GM18502 (cell line): ENCODE data around the gene ALPI.

ENCODE experiments used
- ATAC-seq: cut with Tn5 transposase; IDR thresholded peaks from one replicate; pipeline ENCODE4 v1.9.1; 2021; ENCODE audit warnings: mild to moderate bottlenecking; ENCODE audit not compliant: unreplicated experiment, poor library complexity

The ALPI gene

DNA sequence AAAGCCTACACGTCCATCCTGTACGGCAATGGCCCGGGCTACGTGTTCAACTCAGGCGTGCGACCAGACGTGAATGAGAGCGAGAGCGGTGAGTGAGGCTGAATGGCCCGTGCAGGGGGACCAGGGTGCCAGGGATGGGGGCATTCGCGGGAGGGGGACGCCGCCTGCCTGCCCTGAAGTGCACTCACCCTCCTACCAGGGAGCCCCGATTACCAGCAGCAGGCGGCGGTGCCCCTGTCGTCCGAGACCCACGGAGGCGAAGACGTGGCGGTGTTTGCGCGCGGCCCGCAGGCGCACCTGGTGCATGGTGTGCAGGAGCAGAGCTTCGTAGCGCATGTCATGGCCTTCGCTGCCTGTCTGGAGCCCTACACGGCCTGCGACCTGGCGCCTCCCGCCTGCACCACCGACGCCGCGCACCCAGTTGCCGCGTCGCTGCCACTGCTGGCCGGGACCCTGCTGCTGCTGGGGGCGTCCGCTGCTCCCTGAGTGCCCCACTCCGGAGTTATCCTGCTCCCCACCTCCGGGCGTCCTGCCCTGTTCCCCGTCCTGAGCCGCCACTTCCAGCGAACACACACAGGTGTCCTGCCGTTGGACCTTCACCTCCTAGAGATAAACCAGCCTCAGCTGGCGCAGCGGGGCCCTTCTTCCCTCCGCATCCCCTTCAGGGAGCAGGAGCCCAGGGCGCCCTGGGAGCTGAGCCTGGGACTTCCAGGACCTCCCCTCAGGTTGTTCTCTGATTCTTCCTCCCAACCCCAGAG lies 2.9 kb downstream of the ALPI start:
- ATAC-seq = no peak

DNA sequence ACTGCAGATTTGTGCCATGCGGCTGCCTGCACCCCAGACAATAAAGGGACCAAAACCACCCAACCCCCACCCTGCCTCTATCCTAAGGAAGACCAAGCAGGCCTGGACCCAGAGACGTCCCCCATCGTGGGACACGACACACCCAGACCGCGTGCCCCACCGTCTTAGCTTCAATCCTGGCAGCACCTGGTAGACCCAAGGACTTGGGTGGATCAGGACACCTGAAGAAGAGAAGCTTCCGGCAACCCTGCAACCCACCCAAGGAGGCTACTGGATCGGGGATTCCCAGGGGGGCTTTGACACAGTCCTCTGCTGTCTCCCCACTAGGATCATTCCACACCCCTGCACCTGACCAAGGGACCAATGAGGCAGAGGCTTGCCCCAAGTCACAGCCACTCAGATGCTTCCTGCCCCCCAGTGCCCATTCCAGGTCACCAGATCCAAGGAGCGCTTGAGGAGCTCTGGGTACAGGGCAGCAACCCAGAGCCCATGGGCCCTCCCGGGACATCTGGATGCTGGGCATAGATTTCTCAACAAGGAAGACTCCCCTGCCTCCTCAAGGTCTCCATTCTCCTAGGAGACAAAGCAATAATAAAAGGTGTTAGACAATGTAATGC lies 3.6 kb downstream of the ALPI start:
- ATAC-seq = no peak

DNA sequence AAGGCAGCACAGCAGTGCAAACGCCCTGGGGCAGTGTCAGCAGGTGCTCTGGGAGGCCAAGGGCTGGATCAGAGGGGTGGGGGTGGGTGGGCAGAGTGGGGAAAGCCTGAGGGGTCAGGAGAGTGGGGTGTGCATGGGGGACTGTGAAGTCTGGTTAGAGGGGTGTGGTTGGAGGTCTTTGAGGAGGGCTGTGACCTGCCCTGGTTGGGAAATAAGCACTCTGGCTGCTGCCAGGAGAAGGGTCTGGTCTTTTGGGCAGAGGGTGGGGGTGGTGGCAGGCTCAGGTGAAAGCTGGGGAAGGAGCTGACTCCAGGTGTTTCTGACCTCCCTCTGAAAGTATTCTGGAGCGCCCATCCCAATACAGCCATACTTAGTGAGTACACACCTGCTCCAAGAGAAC lies 4.2 kb downstream of the ALPI start:
- ATAC-seq = no peak

DNA sequence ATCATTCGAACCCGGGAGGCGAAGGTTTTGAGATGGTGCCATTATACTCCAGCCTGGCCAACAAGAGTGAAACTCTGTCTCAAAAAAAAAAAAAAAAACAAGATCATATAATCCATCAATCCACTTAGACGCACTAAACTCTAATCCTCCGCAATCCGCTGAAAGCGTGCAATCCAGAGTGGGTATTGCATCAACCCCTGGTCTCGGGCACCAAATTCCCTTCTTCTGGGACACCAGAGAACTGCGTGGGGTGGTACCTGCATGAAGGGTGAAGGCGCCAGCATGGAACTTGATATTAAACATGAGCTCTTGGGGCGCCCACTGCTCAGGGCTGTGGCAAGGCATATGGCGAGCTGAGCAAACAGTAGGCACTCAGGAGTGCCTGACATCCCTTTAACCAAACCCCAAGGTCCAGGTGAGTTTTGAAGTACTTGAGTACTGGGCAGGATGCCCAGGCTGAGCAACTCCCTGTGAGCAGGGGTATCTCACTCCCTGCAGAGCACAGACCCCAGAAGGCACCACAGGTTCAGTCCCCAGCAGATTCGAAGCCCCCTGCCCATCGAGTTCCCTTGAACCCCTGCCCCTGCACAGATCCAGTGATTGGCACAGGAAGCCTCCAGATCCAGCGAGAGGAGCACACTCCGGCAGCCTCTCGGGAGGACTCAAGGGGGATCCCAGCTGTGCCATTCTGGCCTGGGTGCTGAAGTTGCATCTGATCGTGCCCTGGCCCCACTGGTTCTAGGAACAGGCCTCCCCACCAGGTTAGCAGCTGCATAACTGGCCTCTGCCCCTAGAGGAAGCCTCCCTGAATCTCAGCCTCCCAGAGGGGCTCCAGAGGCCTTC lies 8.0 kb downstream of the ALPI start:
- no peak for ATAC-seq

DNA sequence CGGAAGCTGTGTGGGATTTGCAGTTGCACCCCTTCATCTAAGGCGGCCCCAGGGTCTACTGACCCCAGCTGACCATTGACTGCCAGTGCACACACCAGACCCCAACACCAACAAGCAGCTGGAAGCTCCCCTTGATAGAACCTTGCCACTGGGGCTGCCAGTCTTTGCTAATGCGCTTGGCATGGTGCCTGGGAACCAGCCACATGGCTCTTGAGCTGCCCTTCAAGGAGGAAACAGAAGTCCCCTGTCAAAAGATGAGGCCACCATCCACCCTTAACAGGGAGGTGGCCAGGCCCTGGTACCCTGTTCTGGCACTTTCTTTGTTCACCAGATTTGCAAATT lies 8.6 kb downstream of the ALPI start:
- ATAC-seq = no peak

DNA sequence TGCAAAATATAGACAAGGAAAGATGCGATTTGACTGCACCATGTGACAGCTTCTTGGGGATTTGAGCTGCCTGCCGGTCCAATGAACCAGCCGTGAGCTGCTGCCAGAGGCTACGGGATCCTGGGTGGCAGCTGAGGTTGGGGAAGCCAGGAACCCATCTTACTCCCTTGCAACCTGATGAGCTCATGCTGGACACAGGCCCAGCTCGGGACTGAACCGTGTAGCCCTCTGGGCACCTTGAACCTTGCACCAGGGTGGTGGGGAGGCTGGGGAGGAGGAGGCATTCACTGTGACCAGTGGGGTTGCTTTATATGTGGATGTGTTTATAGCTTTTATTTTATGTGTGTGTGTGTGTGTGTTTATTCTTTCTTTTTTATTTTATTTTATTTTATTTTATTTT lies 9.1 kb downstream of the ALPI start:
- no peak for ATAC-seq

DNA sequence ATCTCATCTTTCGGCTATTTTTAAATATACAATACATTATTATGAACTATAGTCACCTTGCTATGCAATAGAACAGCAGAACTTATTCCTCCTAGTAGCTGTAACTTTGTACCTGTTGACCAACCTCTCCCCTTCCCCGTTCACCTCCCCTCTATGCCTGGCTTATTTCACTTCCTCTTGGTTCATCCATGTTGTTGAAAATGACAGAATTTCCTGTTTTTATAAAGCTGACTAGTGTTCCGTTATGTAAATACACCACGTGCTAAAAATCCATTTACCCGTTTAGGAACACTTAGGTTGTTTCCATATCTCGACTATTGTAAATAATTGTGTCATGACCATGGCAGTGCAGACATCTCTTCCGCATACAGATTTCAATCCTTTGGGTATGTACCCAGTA lies 10.3 kb downstream of the ALPI start:
- ATAC-seq = no peak

DNA sequence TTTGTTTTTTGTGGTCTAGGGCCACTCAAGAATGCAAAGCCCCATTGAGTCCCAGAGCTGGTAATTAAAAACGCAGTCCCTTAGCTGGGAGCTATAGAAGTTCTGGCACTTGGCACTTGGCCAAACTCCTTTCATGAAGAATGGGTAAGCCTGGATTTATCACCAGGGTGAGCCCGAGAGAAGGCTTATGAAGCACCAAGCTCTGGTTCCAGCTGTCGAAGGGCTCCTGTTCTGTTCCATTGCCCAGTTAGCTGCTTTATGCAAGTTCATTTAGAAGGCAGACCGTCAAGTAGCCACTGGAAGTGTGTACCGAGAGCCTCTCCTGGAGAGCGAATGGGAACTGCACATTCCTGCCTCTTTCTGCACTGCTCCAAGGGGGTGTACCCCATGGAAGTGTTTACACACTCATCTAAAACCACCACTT lies 17.5 kb downstream of the ALPI start:
- ATAC-seq = no peak

DNA sequence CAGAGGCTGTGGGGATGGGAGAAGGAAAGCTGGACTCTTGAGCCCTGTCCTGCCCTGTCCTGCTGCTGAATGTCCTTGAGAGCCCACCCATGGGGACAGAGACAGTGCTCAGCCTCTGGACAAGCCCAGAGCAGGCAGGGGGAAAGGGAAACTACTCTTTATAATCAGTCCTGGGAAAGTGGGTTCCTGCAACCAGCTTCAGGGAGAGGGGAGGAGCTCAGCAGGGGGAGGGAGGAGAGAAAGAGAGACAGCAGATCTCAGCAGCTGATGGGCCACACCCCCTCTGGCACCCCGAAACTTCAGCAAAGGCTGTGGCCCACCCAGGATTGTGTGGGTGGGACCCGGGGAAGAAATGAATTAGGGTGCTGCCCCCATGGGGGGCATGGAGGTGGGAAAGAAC lies 20.1 kb downstream of the ALPI start:
- no peak for ATAC-seq

DNA sequence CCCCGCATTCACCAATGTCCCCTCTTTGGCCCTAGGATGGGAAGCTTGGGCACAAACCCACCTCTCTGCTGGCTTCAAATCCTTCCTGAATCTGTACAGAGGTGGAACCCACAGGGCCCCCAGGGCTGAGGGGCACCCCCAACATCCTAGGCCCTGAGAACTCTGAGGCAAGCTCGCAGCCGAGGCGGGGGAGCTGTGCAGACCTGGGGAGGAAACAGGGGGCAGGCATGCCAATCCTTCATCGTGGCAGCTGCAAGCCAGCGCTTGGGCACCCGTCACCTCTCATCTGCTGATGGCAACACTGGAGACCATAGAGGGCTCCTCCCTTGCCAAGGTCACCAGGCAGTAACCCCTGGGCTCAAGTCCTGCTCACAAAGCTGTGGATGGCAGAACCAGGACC lies 20.8 kb downstream of the ALPI start:
- no peak for ATAC-seq

DNA sequence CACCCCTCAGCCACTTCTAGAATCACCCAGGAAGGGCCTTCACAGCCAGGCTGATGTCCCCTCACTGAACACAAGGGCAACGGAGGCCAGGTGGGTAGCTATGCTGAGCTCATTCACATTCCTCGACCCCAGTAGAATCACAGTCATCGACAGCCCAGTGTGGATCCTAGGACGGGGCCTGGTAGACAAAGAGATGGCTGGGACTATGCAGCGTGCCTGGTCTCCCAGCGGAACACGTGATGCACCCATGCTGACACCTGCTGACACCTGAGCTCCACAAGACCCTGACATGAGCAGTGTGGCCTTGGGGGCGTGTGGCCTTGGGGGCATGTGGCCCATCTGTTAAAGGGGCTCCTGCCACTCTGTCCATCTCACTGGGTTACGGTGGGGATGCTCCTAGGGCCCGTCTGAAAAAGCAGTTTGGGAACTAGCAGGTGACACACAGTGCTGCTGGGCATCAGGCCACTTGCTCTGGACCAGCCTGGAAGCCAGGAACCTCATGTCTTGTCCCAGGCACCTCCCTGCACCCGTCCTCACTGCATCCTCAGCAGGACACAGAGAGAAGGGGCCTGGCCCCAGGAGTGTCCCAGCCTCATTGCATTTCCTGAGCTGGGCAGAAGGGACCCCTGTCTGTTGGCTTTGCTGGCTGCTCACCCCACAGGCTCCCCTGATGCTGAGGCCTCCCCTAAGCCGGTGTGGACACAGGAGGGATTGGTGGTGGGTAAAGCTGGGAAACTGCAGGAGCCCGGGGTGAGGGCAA lies 22.0 kb downstream of the ALPI start:
- ATAC-seq = no peak

DNA sequence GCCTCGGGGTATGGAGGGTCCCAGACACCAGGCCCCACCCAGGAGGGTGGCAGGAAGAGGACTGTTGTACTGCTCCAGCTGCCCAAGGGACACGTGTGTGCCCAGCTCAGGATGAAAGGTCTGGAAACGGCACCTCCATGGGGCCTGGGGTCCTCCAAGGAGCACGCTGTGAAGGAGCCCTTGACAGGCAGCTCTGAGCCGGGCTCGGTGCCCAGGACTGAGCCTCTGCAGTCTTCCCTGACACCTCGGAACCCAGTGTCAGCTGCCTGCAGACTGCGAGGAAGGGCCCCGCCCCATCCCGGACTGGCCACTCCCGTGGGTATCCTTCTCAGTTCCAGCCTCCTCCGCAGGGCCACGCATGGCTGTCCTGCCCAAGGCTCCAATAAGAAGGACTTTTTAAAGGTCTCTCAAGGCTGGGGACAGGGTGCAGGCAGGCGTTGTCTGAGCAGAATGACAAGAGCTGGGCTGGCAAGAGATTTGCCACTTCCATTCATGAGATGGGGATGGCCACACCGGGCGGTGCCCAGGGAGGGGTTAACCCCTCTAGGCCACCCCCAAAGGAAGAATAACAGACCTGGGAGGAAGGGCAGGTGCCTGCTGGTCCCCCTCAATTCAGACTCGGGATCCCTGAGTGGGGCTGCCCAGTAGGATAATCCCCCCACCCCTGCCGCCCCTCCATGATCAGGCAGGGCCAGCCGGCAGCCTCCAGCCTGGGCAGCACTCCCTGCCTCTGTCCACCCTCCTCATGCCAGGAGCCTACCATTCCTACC lies 22.8 kb downstream of the ALPI start:
- ATAC-seq = no peak

DNA sequence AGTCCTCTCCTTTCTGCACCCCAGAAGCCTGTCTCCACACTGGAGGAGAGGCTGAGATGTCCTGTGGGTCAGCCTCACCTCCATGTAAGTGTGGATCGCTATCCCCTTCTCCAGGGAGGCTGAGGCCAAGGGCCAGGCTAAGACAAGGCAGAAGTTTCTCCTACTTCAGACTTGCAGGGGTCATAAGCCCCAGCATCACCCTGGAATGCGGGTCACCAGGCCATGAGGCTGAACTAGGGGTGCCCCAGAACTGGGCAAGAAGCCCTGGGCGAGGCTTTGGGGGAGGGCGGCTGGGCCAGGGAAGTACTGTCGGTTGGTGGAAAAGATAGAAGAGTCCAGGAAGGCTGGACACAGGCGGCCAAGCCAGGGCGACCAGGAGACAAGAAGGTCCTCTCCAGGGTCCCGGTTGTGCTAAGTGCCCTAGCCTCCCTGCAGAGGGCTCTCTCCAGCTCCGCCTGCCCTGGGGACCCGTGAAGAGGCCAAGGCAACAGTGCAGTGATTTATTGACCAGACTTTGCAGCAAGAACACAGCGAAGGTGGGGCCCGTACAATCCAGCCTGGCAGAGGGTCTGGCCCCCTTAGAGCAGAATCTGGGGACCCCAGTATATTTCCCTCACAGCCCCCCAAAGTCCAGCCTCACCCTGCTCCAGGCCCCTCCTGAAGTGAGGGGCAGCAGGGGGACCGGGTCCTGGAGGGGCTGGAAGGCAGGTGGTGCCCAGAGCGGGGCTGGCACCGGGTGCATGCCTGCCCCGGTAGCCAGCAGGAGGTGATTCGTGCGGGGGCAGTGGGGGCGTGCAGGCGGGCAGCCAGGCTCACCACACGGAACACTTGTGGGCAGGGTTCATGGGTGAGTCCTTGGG lies 23.6 kb downstream of the ALPI start:
- no peak for ATAC-seq

DNA sequence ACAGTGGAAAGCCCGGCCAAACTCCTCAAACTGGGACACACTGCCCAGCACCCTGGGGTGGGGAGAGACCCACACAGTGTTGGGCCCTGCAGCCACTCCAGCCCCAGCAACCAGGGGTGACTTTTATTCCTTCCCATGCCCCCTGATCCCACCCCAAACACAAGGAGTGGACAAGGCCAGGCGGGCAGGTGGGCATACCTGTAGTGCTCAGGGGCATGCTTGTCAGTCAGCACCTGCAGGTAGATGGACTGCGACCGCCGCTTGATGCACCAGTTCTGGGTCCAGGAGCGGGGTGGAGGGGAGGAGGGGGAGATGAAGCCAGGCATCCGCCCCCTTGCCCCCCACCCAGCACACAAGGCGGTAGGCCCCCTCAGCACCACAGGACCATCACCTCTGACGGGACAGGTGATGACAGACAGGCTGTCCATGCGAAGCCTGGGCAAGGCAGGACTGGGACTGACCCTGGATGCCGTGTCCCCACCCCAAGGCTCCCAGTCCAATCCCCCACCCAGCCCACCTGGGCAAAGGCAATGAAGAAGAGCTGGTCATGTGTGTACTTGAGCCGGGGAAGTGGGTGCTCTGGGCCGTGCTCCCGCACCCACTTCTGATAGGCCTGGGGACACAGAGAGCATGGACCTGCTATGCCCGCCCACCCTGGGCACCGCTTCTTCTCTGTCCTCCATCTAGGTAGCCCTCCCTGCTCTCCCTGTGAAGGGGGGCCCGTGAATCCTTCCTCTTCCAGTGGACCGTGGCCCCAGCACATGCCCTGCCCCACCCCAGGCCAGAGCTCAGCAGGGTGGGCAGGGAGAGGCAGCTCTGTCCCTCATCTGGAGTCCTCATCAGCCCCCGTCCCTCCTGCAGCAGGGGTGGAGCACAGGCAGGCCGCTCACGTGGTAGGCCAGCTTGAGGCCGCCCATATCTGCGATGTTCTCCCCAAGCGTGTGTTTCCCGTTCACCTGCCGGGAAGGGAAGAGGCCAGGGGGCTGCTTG lies 24.5 kb downstream of the ALPI start:
- no peak for ATAC-seq

DNA sequence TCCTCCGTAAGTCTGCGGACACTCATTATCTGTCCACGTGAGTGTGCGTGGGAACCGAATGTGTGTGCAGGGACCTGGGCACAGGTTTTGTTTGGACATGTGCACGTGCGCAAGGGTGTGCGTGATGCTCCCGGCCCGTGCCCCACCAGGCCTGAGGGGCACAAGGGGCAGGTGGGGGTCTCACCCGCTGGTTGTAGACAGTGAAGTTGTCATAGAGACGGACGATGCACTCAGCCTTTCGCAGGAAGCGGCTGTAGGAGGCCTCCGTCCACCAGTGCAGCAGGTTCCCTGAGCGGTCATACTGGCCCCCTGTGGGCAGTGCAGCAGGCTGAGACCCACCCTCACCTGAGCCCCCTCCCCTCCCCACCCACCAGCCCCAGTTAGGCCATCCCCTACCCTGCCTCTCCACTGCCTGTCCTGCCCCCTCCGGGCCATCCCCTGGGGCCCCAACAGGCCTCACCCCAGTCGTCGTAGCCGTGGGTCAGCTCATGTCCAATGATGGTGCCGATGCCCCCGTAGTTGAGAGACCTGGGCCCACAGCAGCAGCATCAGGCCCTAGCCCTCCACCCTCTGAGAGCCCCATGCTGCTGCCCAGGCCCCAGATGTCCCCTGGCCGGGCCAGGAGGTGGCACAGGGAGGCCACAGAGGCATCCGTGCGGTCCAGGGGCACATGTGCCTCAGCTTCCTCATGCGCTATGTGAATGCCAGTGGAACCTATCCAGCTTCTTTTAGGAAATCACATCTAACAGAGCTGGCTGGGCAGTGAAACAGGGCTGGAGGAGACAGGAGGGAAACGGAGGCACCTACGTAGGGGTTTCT lies 25.6 kb downstream of the ALPI start:
- ATAC-seq = no peak

DNA sequence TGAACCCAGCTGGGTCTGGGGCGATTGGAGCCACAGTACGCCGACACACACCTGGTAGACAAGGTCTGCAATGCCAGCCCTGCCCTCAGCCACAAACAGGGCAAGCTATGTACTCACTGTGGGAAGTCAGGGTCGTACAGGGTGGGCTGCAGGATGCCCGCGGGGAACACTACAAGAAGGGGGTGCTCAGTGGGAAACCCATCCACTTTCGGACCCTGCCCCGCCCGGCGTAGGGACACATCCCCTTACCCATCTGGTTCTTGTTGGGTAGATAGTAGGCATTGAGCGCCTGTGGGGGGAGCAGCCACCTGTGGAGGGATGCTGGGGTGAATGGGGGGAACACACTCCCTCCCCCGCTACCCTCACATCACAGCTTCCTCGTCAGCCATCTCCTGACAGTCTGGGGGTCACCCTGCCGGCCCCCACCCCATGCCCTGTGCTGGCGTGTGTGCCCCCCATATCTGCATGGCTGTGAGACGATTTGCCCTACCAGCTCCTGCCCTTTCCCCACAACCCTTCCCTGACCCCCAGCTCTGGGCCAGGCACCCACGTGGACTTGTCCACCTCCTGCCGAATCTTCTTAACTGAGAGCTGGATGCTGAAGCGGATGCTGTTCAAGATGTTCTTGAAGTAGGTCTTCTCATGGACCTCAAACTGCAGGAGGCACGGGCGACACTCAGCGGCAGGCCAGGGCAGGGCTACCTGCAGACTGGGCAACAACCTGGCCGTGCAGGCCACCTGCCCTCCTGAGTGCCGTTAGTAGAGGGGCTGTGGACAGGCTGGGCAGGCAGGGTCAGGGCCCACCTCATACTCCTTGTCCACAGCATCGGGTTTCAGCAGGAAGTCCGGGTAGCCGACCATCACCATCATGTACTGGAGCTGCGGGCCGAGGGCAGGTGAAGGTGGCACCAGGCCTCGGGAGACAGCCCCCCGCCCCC lies 26.6 kb downstream of the ALPI start:
- ATAC-seq = no peak
